ENCODE measurements around the gene CCR7. TPM values are rescaled to one million over a fixed set of nuclear protein-coding genes. Genes with fewer than 3 reads are reported as not detected.

Gene CCR7
- total and polyA plus RNA-seq, 2 of the 13 experiments (the other 11 are each of a cell fraction or from before 2014, with no cell fraction given): 0.04 to 0.53 TPM

DNA sequence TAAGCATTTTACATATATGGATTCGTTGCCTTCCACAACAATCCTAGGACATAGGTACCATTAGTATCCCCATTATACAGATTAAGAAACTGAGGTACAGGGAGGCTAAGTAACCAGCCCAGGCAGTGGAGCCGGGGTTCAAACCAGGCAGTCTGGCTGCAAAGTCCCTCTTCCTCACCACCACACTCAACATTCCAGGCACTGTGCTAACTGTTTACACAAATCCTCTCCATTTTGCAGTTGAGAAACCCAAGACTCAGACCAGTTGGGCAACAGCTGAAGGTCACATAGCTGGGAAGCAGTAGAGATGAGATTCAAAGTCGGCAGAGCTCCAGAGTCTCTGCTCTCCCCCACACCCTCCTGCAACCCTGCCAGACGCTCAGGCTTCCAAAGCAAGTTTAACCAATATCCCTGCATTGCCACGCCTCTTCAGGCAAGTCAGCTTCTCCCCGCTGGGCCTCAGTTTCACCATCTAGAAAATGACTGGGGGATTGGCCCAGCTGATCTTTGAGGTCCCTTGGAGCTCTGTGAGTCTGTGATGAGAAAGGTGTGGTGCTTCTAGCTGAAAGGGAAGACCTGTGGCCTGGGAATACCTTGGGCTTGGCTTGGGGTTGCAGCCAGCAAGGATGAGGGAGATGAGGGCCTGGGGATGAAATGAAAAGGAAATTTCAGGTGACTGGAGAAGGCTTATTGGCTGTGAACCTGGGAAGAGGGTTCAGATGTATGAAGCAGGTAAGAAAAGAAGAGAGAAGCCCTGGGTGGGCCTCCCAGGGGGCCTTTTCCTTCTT is 14.0 kb downstream of the CCR7 start (continued):
- TF ChIP-seq, protein P1, sequence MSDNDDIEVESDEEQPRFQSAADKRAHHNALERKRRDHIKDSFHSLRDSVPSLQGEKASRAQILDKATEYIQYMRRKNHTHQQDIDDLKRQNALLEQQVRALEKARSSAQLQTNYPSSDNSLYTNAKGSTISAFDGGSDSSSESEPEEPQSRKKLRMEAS (IDR thresholded peaks at IDR 0.05): peak; percentile 72
- TF ChIP-seq HDAC6 (IDR thresholded peaks at IDR 0.05; ENCODE audit: low read depth, low read length): peak; percentile 39; the same call in 1 of the 2 replicates
- TF ChIP-seq, protein P2, sequence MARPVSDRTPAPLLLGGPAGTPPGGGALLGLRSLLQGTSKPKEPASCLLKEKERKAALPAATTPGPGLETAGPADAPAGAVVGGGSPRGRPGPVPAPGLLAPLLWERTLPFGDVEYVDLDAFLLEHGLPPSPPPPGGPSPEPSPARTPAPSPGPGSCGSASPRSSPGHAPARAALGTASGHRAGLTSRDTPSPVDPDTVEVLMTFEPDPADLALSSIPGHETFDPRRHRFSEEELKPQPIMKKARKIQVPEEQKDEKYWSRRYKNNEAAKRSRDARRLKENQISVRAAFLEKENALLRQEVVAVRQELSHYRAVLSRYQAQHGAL (CRISPR knock-in tag; IDR thresholded peaks at IDR 0.05; ENCODE audit: not compliant biosample characterization): no peak
- no peak for TF ChIP-seq MATR3 (CRISPR knock-in tag; IDR thresholded peaks at IDR 0.05)
- TF ChIP-seq ZNF335 (CRISPR knock-in tag; IDR thresholded peaks at IDR 0.05): peak; percentile 74; the same call in 1 of the 2 replicates
- TF ChIP-seq TBX3 (IDR thresholded peaks at IDR 0.05; ENCODE audit: borderline replicate concordance): peak; percentile 42; the same call in 1 of the 2 replicates
- TF ChIP-seq FOXK2 (IDR thresholded peaks at IDR 0.05): peak; percentile 49; the same call in 1 of the 2 replicates
- TF ChIP-seq RFX1 (IDR thresholded peaks at IDR 0.05): no peak
- peak; percentile 100 for TF ChIP-seq KDM1A (CRISPR knock-in tag; IDR thresholded peaks at IDR 0.05)
- TF ChIP-seq, protein P3, sequence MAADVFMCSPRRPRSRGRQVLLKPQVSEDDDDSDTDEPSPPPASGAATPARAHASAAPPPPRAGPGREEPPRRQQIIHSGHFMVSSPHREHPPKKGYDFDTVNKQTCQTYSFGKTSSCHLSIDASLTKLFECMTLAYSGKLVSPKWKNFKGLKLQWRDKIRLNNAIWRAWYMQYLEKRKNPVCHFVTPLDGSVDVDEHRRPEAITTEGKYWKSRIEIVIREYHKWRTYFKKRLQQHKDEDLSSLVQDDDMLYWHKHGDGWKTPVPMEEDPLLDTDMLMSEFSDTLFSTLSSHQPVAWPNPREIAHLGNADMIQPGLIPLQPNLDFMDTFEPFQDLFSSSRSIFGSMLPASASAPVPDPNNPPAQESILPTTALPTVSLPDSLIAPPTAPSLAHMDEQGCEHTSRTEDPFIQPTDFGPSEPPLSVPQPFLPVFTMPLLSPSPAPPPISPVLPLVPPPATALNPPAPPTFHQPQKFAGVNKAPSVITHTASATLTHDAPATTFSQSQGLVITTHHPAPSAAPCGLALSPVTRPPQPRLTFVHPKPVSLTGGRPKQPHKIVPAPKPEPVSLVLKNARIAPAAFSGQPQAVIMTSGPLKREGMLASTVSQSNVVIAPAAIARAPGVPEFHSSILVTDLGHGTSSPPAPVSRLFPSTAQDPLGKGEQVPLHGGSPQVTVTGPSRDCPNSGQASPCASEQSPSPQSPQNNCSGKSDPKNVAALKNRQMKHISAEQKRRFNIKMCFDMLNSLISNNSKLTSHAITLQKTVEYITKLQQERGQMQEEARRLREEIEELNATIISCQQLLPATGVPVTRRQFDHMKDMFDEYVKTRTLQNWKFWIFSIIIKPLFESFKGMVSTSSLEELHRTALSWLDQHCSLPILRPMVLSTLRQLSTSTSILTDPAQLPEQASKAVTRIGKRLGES (CRISPR knock-in tag; IDR thresholded peaks at IDR 0.05; ENCODE audit: borderline replicate concordance): no peak
- TF ChIP-seq, protein P4, sequence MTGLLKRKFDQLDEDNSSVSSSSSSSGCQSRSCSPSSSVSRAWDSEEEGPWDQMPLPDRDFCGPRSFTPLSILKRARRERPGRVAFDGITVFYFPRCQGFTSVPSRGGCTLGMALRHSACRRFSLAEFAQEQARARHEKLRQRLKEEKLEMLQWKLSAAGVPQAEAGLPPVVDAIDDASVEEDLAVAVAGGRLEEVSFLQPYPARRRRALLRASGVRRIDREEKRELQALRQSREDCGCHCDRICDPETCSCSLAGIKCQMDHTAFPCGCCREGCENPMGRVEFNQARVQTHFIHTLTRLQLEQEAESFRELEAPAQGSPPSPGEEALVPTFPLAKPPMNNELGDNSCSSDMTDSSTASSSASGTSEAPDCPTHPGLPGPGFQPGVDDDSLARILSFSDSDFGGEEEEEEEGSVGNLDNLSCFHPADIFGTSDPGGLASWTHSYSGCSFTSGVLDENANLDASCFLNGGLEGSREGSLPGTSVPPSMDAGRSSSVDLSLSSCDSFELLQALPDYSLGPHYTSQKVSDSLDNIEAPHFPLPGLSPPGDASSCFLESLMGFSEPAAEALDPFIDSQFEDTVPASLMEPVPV (CRISPR knock-in tag; IDR thresholded peaks at IDR 0.05): no peak
- no peak for TF ChIP-seq ZNF878 (CRISPR knock-in tag; IDR thresholded peaks at IDR 0.05)
- TF ChIP-seq PAX8 (CRISPR knock-in tag; IDR thresholded peaks at IDR 0.05; ENCODE audit: borderline replicate concordance): no peak
- TF ChIP-seq, protein P5, sequence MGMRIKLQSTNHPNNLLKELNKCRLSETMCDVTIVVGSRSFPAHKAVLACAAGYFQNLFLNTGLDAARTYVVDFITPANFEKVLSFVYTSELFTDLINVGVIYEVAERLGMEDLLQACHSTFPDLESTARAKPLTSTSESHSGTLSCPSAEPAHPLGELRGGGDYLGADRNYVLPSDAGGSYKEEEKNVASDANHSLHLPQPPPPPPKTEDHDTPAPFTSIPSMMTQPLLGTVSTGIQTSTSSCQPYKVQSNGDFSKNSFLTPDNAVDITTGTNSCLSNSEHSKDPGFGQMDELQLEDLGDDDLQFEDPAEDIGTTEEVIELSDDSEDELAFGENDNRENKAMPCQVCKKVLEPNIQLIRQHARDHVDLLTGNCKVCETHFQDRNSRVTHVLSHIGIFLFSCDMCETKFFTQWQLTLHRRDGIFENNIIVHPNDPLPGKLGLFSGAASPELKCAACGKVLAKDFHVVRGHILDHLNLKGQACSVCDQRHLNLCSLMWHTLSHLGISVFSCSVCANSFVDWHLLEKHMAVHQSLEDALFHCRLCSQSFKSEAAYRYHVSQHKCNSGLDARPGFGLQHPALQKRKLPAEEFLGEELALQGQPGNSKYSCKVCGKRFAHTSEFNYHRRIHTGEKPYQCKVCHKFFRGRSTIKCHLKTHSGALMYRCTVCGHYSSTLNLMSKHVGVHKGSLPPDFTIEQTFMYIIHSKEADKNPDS (CRISPR knock-in tag; IDR thresholded peaks at IDR 0.05): no peak
- TF ChIP-seq ZNF441 (CRISPR knock-in tag; IDR thresholded peaks at IDR 0.05; ENCODE audit: borderline replicate concordance): peak; percentile 63
- no peak for TF ChIP-seq LCORL (IDR thresholded peaks at IDR 0.05)
- TF ChIP-seq LCORL (CRISPR knock-in tag; IDR thresholded peaks at IDR 0.05): peak; percentile 87
- TF ChIP-seq, protein P6, sequence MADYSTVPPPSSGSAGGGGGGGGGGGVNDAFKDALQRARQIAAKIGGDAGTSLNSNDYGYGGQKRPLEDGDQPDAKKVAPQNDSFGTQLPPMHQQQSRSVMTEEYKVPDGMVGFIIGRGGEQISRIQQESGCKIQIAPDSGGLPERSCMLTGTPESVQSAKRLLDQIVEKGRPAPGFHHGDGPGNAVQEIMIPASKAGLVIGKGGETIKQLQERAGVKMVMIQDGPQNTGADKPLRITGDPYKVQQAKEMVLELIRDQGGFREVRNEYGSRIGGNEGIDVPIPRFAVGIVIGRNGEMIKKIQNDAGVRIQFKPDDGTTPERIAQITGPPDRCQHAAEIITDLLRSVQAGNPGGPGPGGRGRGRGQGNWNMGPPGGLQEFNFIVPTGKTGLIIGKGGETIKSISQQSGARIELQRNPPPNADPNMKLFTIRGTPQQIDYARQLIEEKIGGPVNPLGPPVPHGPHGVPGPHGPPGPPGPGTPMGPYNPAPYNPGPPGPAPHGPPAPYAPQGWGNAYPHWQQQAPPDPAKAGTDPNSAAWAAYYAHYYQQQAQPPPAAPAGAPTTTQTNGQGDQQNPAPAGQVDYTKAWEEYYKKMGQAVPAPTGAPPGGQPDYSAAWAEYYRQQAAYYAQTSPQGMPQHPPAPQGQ (CRISPR knock-in tag; IDR thresholded peaks at IDR 0.05; ENCODE audit: borderline replicate concordance): 0 out of 2 replicates have a peak, but pooled peaks have one; percentile 93
- TF ChIP-seq ELF1 (CRISPR knock-in tag; IDR thresholded peaks at IDR 0.05): peak; percentile 77
- TF ChIP-seq ZSCAN22 (CRISPR knock-in tag; IDR thresholded peaks at IDR 0.05): no peak
